KOPT-K1 (cell line): Measurements from ENCODE around the gene CYTL1.
"Not testable (repeated sequence)": the region's sequence is repeated elsewhere in the genome, so short reads cannot be mapped to it uniquely, and the experiment has no call there.

ENCODE experiments used
- H3K27ac ChIP-seq: fragments of 200-600 bp; sonication (generic); 2 replicates; pipeline ENCODE4 v1.5.1; 2016; ENCODE audit warnings: antibody characterized with exemption, mild to moderate bottlenecking, low read depth, low read length; ENCODE audit not compliant: poor library complexity, severe bottlenecking
- H3K36me3 ChIP-seq: fragments of 200-600 bp; sonication (generic); 2 replicates; pipeline ENCODE4 v1.5.1; 2017; ENCODE audit warnings: antibody characterized with exemption, mild to moderate bottlenecking, low read length, moderate library complexity; ENCODE audit not compliant: insufficient read depth
- H3K9me3 ChIP-seq: fragments of 200-600 bp; sonication (generic); 2 replicates; pipeline ENCODE4 v1.5.1; 2017; ENCODE audit warnings: antibody characterized with exemption, low read length, mild to moderate bottlenecking; ENCODE audit not compliant: insufficient read depth, poor library complexity, severe bottlenecking

Gene CYTL1

GRCh38 chr4:5020341-5020740, 1.1 kb upstream of the CYTL1 start:
- H3K27ac ChIP-seq, result no peak overlapping the region
- H3K9me3 ChIP-seq, result no peaks in the 10 kb centered on the region
- no peaks in the 10 kb centered on the region for H3K36me3 ChIP-seq

- Histone ChIP-seq H3K36me3 (no peaks in the 10 kb centered on the region), H3K9me3 (no peaks in the 10 kb centered on the region), H3K27ac (no peak overlapping the region)
These were observed 538 bp upstream of the CYTL1 start for GRCh38 chr4:5019796-5020195.

- Histone ChIP-seq H3K36me3 (no peaks in the 10 kb centered on the region), H3K27ac (no peak overlapping the region), H3K9me3 (no peaks in the 10 kb centered on the region)
These were observed 655 bp downstream of the CYTL1 start for GRCh38 chr4:5018603-5019002.

- no peaks in the 10 kb centered on the region for H3K36me3 ChIP-seq
- H3K27ac ChIP-seq, result no peak overlapping the region
- no peaks in the 10 kb centered on the region for H3K9me3 ChIP-seq
These were observed 1.2 kb downstream of the CYTL1 start for GRCh38 chr4:5018096-5018495.

GRCh38 chr4:5014007-5014682, 5.1 kb downstream of the CYTL1 start:
- Histone ChIP-seq H3K27ac (no peak overlapping the region), H3K36me3 (no peaks in the 10 kb centered on the region), H3K9me3 (no peaks in the 10 kb centered on the region)

GRCh38 chr4:5012958-5013357, 6.3 kb downstream of the CYTL1 start:
- no peak overlapping the region for H3K27ac ChIP-seq
- H3K36me3 ChIP-seq, result no peaks in the 10 kb centered on the region
- no peaks in the 10 kb centered on the region for H3K9me3 ChIP-seq

- H3K36me3 ChIP-seq, result no peaks in the 10 kb centered on the region
- H3K27ac ChIP-seq, result no peak overlapping the region
- H3K9me3 ChIP-seq, result no peaks in the 10 kb centered on the region
These were observed 6.9 kb downstream of the CYTL1 start for GRCh38 chr4:5012244-5012898.

GRCh38 chr4:5010984-5011383, 8.3 kb downstream of the CYTL1 start:
- no peaks in the 10 kb centered on the region for H3K9me3 ChIP-seq
- no peaks in the 10 kb centered on the region for H3K36me3 ChIP-seq
- H3K27ac ChIP-seq, result no peak overlapping the region

GRCh38 chr4:5009796-5010195, 9.5 kb downstream of the CYTL1 start:
- H3K9me3 ChIP-seq, result no peaks in the 10 kb centered on the region
- H3K36me3 ChIP-seq, result no peaks in the 10 kb centered on the region
- H3K27ac ChIP-seq, result no peak overlapping the region

GRCh38 chr4:5006932-5007331, 12.3 kb downstream of the CYTL1 start:
- not testable (repeated sequence) for H3K9me3 ChIP-seq, H3K27ac ChIP-seq, H3K36me3 ChIP-seq

- H3K9me3 ChIP-seq, result no peaks in the 10 kb centered on the region
- H3K36me3 ChIP-seq, result no peaks in the 10 kb centered on the region
- H3K27ac ChIP-seq, result no peak overlapping the region
These were observed 14.8 kb downstream of the CYTL1 start for GRCh38 chr4:5004496-5004895.

GRCh38 chr4:5003918-5004317, 15.3 kb downstream of the CYTL1 start:
- no peak overlapping the region for H3K27ac ChIP-seq
- no peaks in the 10 kb centered on the region for H3K36me3 ChIP-seq
- H3K9me3 ChIP-seq, result no peaks in the 10 kb centered on the region

GRCh38 chr4:5003372-5003857, 15.8 kb downstream of the CYTL1 start:
- no peak overlapping the region for H3K27ac ChIP-seq
- no peaks in the 10 kb centered on the region for H3K36me3 ChIP-seq
- H3K9me3 ChIP-seq, result no peaks in the 10 kb centered on the region

GRCh38 chr4:5001641-5002040, 17.6 kb downstream of the CYTL1 start:
- H3K9me3 ChIP-seq, H3K36me3 ChIP-seq, H3K27ac ChIP-seq: not testable (repeated sequence)

- H3K36me3 ChIP-seq, H3K27ac ChIP-seq, H3K9me3 ChIP-seq: not testable (repeated sequence)
These were observed 22.3 kb downstream of the CYTL1 start for GRCh38 chr4:4996935-4997334.

GRCh38 chr4:4995908-4996265, 23.4 kb downstream of the CYTL1 start:
- Histone ChIP-seq H3K27ac (no peak overlapping the region), H3K9me3 (no peaks in the 10 kb centered on the region), H3K36me3 (no peaks in the 10 kb centered on the region)
